GM18520 (cell line): Measurements from ENCODE around the gene NRP2.

Source experiments
- ATAC-seq: cut with Tn5 transposase; IDR thresholded peaks from one replicate; pipeline ENCODE4 v1.9.1; 2021; ENCODE audit not compliant: unreplicated experiment

Gene NRP2

GRCh38 chr2:205800773-205801172 is 118.5 kb downstream of the NRP2 start:
- no peak for ATAC-seq

- no peak for ATAC-seq
These were observed 119.8 kb downstream of the NRP2 start for GRCh38 chr2:205802065-205802464.

- ATAC-seq, result no peak
These were observed 120.6 kb downstream of the NRP2 start for GRCh38 chr2:205802941-205803340.

- no peak for ATAC-seq
These were observed 121.2 kb downstream of the NRP2 start for GRCh38 chr2:205803500-205803899.

GRCh38 chr2:205805136-205805535 is 122.8 kb downstream of the NRP2 start:
- ATAC-seq, result no peak

- no peak for ATAC-seq
These were observed 124.0 kb downstream of the NRP2 start for GRCh38 chr2:205806143-205806905.

GRCh38 chr2:205807229-205807628 is 124.9 kb downstream of the NRP2 start:
- no peak for ATAC-seq

- no peak for ATAC-seq
These were observed 125.5 kb downstream of the NRP2 start for GRCh38 chr2:205807758-205808157.

GRCh38 chr2:205808486-205809121 is 126.3 kb downstream of the NRP2 start:
- ATAC-seq, result no peak

- no peak for ATAC-seq
These were observed 129.1 kb downstream of the NRP2 start for GRCh38 chr2:205811387-205811786.

- ATAC-seq, result no peak
These were observed 131.7 kb downstream of the NRP2 start for GRCh38 chr2:205814039-205814364.

- ATAC-seq, result no peak
These were observed 133.4 kb downstream of the NRP2 start for GRCh38 chr2:205815673-205816072.

- no peak for ATAC-seq
These were observed 134.0 kb downstream of the NRP2 start for GRCh38 chr2:205816268-205816667.

GRCh38 chr2:205822579-205822978 is 140.3 kb downstream of the NRP2 start:
- no peak for ATAC-seq

GRCh38 chr2:205827809-205828365 is 145.6 kb downstream of the NRP2 start:
- ATAC-seq, result no peak

GRCh38 chr2:205833864-205834263 is 151.6 kb downstream of the NRP2 start:
- ATAC-seq, result no peak

GRCh38 chr2:205834796-205835195 is 152.5 kb downstream of the NRP2 start:
- ATAC-seq, result no peak

GRCh38 chr2:205835251-205835791 is 153.0 kb downstream of the NRP2 start:
- no peak for ATAC-seq

- no peak for ATAC-seq
These were observed 153.6 kb downstream of the NRP2 start for GRCh38 chr2:205835923-205836322.

- ATAC-seq, result no peak
These were observed 154.3 kb downstream of the NRP2 start for GRCh38 chr2:205836477-205837221.

GRCh38 chr2:205837663-205838062 is 155.4 kb downstream of the NRP2 start:
- ATAC-seq, result no peak
